WTC11 (cell line): ENCODE data around the gene TMEM50A.
"Not testable (repeated sequence)": the region's sequence is repeated elsewhere in the genome, so short reads cannot be mapped to it uniquely, and the experiment has no call there.

Experiments
- ESRRA ChIP-seq: sonication (generic); formaldehyde crosslinking; IDR thresholded peaks from 2 replicates; pipeline ENCODE4 v1.8.1; 2022; ENCODE audit warnings: mild to moderate bottlenecking, missing genetic modification reagents, borderline replicate concordance
- FOXJ3 ChIP-seq: sonication (generic); formaldehyde crosslinking; IDR thresholded peaks from 2 replicates; pipeline ENCODE4 v1.9.0; 2021; ENCODE audit warnings: missing genetic modification reagents, mild to moderate bottlenecking, borderline replicate concordance
- GTF2I ChIP-seq: fragments of 250-450 bp; sonication (Bioruptor Pico); conservative IDR thresholded peaks from 2 replicates; pipeline ENCODE4 v1.4.0; 2021; ENCODE audit warnings: mild to moderate bottlenecking
- SOX15 ChIP-seq: fragments of 250-450 bp; sonication (Bioruptor Pico); IDR thresholded peaks from 2 replicates; pipeline ENCODE4 v1.9.0; 2021; ENCODE audit warnings: mild to moderate bottlenecking
- TEAD4 ChIP-seq: sonication (generic); formaldehyde crosslinking; IDR thresholded peaks from 2 replicates; pipeline ENCODE4 v1.8.0; 2022; ENCODE audit warnings: mild to moderate bottlenecking, missing genetic modification reagents
- ZNF121 ChIP-seq: sonication (generic); formaldehyde crosslinking; IDR thresholded peaks from 2 replicates; pipeline ENCODE4 v1.8.0; 2023; ENCODE audit warnings: missing genetic modification reagents
- TF ChIP-seq, protein P1 (sequence below): sonication (generic); formaldehyde crosslinking; IDR thresholded peaks from 2 replicates; pipeline ENCODE4 v1.8.1; 2023; ENCODE audit warnings: mild to moderate bottlenecking, moderate library complexity, missing genetic modification reagents
- TF ChIP-seq, protein P2 (sequence below): fragments of 200-600 bp; IDR thresholded peaks from 2 replicates; pipeline ENCODE4 v1.8.0; 2022; ENCODE audit warnings: antibody characterized with exemption
- TF ChIP-seq, protein P3 (sequence below): sonication (generic); formaldehyde crosslinking; IDR thresholded peaks from 2 replicates; pipeline ENCODE4 v1.8.1; 2022; ENCODE audit warnings: low read depth, missing genetic modification reagents, borderline replicate concordance
- TF ChIP-seq, protein P4 (sequence below): sonication (generic); formaldehyde crosslinking; IDR thresholded peaks from 2 replicates; pipeline ENCODE4 v1.8.1; 2022; ENCODE audit warnings: mild to moderate bottlenecking, missing genetic modification reagents, moderate library complexity, borderline replicate concordance
- TF ChIP-seq, protein P5 (sequence below): sonication (generic); formaldehyde crosslinking; IDR thresholded peaks from 2 replicates; pipeline ENCODE4 v1.8.1; 2023; ENCODE audit warnings: mild to moderate bottlenecking, missing genetic modification reagents
- TF ChIP-seq, protein P6 (sequence below): sonication (generic); formaldehyde crosslinking; IDR thresholded peaks from 2 replicates; pipeline ENCODE4 v1.8.0; 2022; ENCODE audit warnings: mild to moderate bottlenecking, missing genetic modification reagents

DNA sequence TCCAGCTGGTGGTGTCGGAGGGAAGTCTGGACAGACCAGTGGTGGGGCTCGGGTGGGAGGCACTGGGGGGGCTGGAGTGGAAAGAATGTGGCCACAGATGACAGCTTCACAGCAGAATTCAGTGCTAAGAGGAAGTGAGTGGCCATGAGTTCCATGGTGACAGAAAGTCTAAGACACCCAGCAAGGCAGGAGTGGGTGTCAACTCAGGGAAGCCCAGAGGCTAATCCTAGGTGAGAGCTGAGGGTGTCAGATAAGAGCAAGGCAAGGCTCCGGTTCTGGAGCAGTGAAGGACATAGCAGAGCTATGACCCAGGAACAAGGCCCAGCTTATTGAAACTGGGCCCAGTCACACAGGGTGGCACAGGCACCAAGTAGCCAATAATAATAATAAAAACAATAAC is 35.8 kb upstream of the TMEM50A start:
- not testable (repeated sequence) for TF ChIP-seq ZNF121 (CRISPR knock-in tag); GTF2I (CRISPR knock-in tag); ESRRA; FOXJ3 (CRISPR knock-in tag); TEAD4; SOX15 (CRISPR knock-in tag)
- TF ChIP-seq, protein P1, sequence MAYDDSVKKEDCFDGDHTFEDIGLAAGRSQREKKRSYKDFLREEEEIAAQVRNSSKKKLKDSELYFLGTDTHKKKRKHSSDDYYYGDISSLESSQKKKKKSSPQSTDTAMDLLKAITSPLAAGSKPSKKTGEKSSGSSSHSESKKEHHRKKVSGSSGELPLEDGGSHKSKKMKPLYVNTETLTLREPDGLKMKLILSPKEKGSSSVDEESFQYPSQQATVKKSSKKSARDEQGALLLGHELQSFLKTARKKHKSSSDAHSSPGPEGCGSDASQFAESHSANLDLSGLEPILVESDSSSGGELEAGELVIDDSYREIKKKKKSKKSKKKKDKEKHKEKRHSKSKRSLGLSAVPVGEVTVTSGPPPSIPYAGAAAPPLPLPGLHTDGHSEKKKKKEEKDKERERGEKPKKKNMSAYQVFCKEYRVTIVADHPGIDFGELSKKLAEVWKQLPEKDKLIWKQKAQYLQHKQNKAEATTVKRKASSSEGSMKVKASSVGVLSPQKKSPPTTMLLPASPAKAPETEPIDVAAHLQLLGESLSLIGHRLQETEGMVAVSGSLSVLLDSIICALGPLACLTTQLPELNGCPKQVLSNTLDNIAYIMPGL (CRISPR knock-in tag) = not testable (repeated sequence)
- TF ChIP-seq, protein P2, sequence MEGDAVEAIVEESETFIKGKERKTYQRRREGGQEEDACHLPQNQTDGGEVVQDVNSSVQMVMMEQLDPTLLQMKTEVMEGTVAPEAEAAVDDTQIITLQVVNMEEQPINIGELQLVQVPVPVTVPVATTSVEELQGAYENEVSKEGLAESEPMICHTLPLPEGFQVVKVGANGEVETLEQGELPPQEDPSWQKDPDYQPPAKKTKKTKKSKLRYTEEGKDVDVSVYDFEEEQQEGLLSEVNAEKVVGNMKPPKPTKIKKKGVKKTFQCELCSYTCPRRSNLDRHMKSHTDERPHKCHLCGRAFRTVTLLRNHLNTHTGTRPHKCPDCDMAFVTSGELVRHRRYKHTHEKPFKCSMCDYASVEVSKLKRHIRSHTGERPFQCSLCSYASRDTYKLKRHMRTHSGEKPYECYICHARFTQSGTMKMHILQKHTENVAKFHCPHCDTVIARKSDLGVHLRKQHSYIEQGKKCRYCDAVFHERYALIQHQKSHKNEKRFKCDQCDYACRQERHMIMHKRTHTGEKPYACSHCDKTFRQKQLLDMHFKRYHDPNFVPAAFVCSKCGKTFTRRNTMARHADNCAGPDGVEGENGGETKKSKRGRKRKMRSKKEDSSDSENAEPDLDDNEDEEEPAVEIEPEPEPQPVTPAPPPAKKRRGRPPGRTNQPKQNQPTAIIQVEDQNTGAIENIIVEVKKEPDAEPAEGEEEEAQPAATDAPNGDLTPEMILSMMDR = not testable (repeated sequence)
- TF ChIP-seq, protein P3, sequence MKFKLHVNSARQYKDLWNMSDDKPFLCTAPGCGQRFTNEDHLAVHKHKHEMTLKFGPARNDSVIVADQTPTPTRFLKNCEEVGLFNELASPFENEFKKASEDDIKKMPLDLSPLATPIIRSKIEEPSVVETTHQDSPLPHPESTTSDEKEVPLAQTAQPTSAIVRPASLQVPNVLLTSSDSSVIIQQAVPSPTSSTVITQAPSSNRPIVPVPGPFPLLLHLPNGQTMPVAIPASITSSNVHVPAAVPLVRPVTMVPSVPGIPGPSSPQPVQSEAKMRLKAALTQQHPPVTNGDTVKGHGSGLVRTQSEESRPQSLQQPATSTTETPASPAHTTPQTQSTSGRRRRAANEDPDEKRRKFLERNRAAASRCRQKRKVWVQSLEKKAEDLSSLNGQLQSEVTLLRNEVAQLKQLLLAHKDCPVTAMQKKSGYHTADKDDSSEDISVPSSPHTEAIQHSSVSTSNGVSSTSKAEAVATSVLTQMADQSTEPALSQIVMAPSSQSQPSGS = not testable (repeated sequence)
- TF ChIP-seq, protein P4, sequence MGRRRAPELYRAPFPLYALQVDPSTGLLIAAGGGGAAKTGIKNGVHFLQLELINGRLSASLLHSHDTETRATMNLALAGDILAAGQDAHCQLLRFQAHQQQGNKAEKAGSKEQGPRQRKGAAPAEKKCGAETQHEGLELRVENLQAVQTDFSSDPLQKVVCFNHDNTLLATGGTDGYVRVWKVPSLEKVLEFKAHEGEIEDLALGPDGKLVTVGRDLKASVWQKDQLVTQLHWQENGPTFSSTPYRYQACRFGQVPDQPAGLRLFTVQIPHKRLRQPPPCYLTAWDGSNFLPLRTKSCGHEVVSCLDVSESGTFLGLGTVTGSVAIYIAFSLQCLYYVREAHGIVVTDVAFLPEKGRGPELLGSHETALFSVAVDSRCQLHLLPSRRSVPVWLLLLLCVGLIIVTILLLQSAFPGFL (CRISPR knock-in tag) = not testable (repeated sequence)
- TF ChIP-seq, protein P5, sequence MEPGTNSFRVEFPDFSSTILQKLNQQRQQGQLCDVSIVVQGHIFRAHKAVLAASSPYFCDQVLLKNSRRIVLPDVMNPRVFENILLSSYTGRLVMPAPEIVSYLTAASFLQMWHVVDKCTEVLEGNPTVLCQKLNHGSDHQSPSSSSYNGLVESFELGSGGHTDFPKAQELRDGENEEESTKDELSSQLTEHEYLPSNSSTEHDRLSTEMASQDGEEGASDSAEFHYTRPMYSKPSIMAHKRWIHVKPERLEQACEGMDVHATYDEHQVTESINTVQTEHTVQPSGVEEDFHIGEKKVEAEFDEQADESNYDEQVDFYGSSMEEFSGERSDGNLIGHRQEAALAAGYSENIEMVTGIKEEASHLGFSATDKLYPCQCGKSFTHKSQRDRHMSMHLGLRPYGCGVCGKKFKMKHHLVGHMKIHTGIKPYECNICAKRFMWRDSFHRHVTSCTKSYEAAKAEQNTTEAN (CRISPR knock-in tag) = not testable (repeated sequence)
- TF ChIP-seq, protein P6, sequence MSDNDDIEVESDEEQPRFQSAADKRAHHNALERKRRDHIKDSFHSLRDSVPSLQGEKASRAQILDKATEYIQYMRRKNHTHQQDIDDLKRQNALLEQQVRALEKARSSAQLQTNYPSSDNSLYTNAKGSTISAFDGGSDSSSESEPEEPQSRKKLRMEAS = not testable (repeated sequence)
